HEK293 (cell line): ENCODE data around the gene GAREM1.

Experiments
- CTCF ChIA-PET: fragments of 350-600 bp; formaldehyde crosslinking; extraction: SDS; loops from one replicate; lab custom pipeline; 2021; ENCODE audit warnings: antibody characterized with exemption; lab: Yijun Ruan, JAX
- POLR2A ChIA-PET: fragments of 300-600 bp; formaldehyde crosslinking; extraction: SDS; loops from one replicate; lab custom pipeline; 2020; ENCODE audit warnings: antibody characterized with exemption, inconsistent platforms; lab: Yijun Ruan, JAX
- H3K27ac ChIP-seq: fragments of 200-500 bp; sonication (Bioruptor generic); 2 replicates; pipeline ENCODE4 v1.5.1; 2014; ENCODE audit warnings: low read depth, low read length, control low read depth, inconsistent platforms; ENCODE audit errors: extremely low read depth
- H3K36me3 ChIP-seq, 2 experiments: fragments of 200-500 bp in 1 of 2; sonication (Bioruptor generic) in 1 of 2; 1 replicate in 1 of 2; 2 replicates in 1 of 2; pipeline ENCODE4 v1.5.1; 2014 to 2017; ENCODE audit warnings: inconsistent platforms in 2 of 2, low read length in 2 of 2; ENCODE audit not compliant: control insufficient read depth in 2 of 2, insufficient read depth in 1 of 2
- H3K4me1 ChIP-seq: fragments of 200-500 bp; sonication (Bioruptor generic); 2 replicates; pipeline ENCODE4 v1.5.1; 2014; ENCODE audit warnings: mild to moderate bottlenecking, low read length, inconsistent platforms; ENCODE audit not compliant: control insufficient read depth, insufficient read depth
- H3K4me3 ChIP-seq: 2 replicates; pipeline ENCODE4 v1.5.1; 2011; ENCODE audit warnings: low read depth, mild to moderate bottlenecking, control low read depth, low read length, moderate library complexity
- H3K9me3 ChIP-seq: fragments of 200-500 bp; sonication (Bioruptor generic); 2 replicates; pipeline ENCODE4 v1.5.1; 2014; ENCODE audit warnings: low read depth, low read length, inconsistent platforms; ENCODE audit not compliant: control insufficient read depth, insufficient read depth
- BCL11B ChIP-seq: fragments of 450-650 bp; formaldehyde crosslinking; IDR thresholded peaks from 2 replicates; pipeline ENCODE4 v1.5.1; 2016; ENCODE audit warnings: low read depth, missing biosample characterization, missing genetic modification characterization
- HOXD13 ChIP-seq: sonication (generic); formaldehyde crosslinking; IDR thresholded peaks from 2 replicates; pipeline ENCODE4 v1.8.0; 2022; ENCODE audit warnings: missing genetic modification reagents, borderline replicate concordance
- OSR2 ChIP-seq: fragments of 450-650 bp; formaldehyde crosslinking; IDR thresholded peaks from 2 replicates; pipeline ENCODE4 v1.5.1; 2016; ENCODE audit warnings: missing biosample characterization, missing genetic modification characterization
- OVOL3 ChIP-seq: fragments of 450-650 bp; formaldehyde crosslinking; IDR thresholded peaks from 2 replicates; pipeline ENCODE4 v1.5.1; 2016; ENCODE audit warnings: missing biosample characterization, missing genetic modification characterization
- RBAK ChIP-seq: fragments of 450-650 bp; formaldehyde crosslinking; IDR thresholded peaks from 2 replicates; pipeline ENCODE4 v1.5.1; 2016; ENCODE audit warnings: missing biosample characterization, missing genetic modification characterization
- YY1 ChIP-seq: fragments of 450-650 bp; formaldehyde crosslinking; IDR thresholded peaks from 2 replicates; pipeline ENCODE4 v1.5.1; 2018; ENCODE audit warnings: missing biosample characterization, missing genetic modification characterization
- ZFP41 ChIP-seq: fragments of 450-650 bp; formaldehyde crosslinking; IDR thresholded peaks from 2 replicates; pipeline ENCODE4 v1.5.1; 2016; ENCODE audit warnings: missing biosample characterization, missing genetic modification characterization, borderline replicate concordance
- ZNF121 ChIP-seq: fragments of 450-650 bp; formaldehyde crosslinking; IDR thresholded peaks from 2 replicates; pipeline ENCODE4 v1.5.1; 2016; ENCODE audit warnings: missing biosample characterization, missing genetic modification characterization
- ZNF133 ChIP-seq: fragments of 450-650 bp; formaldehyde crosslinking; IDR thresholded peaks from 2 replicates; pipeline ENCODE4 v1.5.1; 2016; ENCODE audit warnings: missing biosample characterization, missing genetic modification characterization
- ZNF157 ChIP-seq: fragments of 450-650 bp; formaldehyde crosslinking; IDR thresholded peaks from 2 replicates; pipeline ENCODE4 v1.5.1; 2016; ENCODE audit warnings: missing biosample characterization, missing genetic modification characterization
- ZNF239 ChIP-seq: fragments of 450-650 bp; formaldehyde crosslinking; IDR thresholded peaks from 2 replicates; pipeline ENCODE4 v1.5.1; 2016; ENCODE audit warnings: missing biosample characterization, missing genetic modification characterization
- ZNF37A ChIP-seq: fragments of 450-650 bp; IDR thresholded peaks from 2 replicates; pipeline ENCODE4 v1.5.1; 2018; ENCODE audit warnings: missing biosample characterization, missing genetic modification characterization
- ZNF530 ChIP-seq: fragments of 450-650 bp; formaldehyde crosslinking; IDR thresholded peaks from 2 replicates; pipeline ENCODE4 v1.5.1; 2016; ENCODE audit warnings: low read depth, missing biosample characterization, missing genetic modification characterization
- ZNF544 ChIP-seq: fragments of 450-650 bp; formaldehyde crosslinking; IDR thresholded peaks from 2 replicates; pipeline ENCODE4 v1.5.0; 2017; ENCODE audit warnings: missing biosample characterization, missing genetic modification characterization
- ZNF548 ChIP-seq: fragments of 450-650 bp; formaldehyde crosslinking; IDR thresholded peaks from 2 replicates; pipeline ENCODE4 v1.5.1; 2016; ENCODE audit warnings: missing biosample characterization, missing genetic modification characterization
- ZNF571 ChIP-seq: fragments of 450-650 bp; formaldehyde crosslinking; IDR thresholded peaks from 2 replicates; pipeline ENCODE4 v1.5.0; 2017; ENCODE audit warnings: missing biosample characterization, missing genetic modification characterization
- ZNF670 ChIP-seq: fragments of 450-650 bp; formaldehyde crosslinking; IDR thresholded peaks from 2 replicates; pipeline ENCODE4 v1.5.1; 2016; ENCODE audit warnings: missing biosample characterization, missing genetic modification characterization, low read depth
- ZNF785 ChIP-seq: fragments of 450-650 bp; formaldehyde crosslinking; IDR thresholded peaks from 2 replicates; pipeline ENCODE4 v1.5.1; 2016; ENCODE audit warnings: missing biosample characterization, missing genetic modification characterization
- ZNF792 ChIP-seq: fragments of 450-650 bp; formaldehyde crosslinking; IDR thresholded peaks from 2 replicates; pipeline ENCODE4 v1.5.1; 2016; ENCODE audit warnings: missing biosample characterization, missing genetic modification characterization
- TF ChIP-seq, protein P1 (sequence below): fragments of 450-650 bp; formaldehyde crosslinking; IDR thresholded peaks from 2 replicates; pipeline ENCODE4 v1.5.1; 2016; ENCODE audit warnings: missing biosample characterization, missing genetic modification characterization
- TF ChIP-seq, protein P2 (sequence below): fragments of 450-650 bp; formaldehyde crosslinking; IDR thresholded peaks from 2 replicates; pipeline ENCODE4 v1.5.1; 2016; ENCODE audit warnings: missing biosample characterization, missing genetic modification characterization
- TF ChIP-seq, protein P3 (sequence below): fragments of 450-650 bp; formaldehyde crosslinking; IDR thresholded peaks from 2 replicates; pipeline ENCODE4 v1.5.1; 2016; ENCODE audit warnings: missing biosample characterization, missing genetic modification characterization
- TF ChIP-seq, protein P4 (sequence below): fragments of 450-650 bp; formaldehyde crosslinking; optimal IDR thresholded peaks from 2 replicates; pipeline ENCODE3; 2016; ENCODE audit warnings: missing biosample characterization, mild to moderate bottlenecking, missing genetic modification characterization

The GAREM1 gene

DNA sequence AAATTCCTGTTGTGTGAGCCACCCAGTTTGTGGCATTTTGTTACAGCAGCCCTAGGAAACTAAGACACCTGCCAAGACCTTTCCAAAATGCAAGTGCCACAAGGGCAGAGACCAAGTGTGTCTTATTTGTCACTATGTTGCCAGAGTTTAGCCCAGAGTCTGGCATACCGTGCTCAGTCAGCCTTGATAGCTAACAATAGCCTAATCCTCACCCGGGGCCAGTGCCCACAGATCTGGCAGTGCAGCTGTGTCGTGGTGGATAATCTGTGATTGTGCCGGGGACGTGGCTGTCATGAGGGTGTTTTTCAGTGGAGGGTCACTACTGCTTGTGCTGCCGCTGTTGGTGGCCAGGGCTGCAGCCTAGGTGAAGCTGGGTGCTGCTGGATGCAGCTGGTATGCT is 227.3 kb downstream of the GAREM1 start:
- H3K4me1 ChIP-seq, result no peaks in the 10 kb centered on the region
- H3K9me3 ChIP-seq, result no peaks in the 10 kb centered on the region
- H3K36me3 ChIP-seq, result no peaks in the 10 kb centered on the region
- POLR2A ChIA-PET, result interaction anchor here (0.5 kb wide), 1 partner anchor 529 kb away, joined by 4 read pairs; no protein-coding TSS in a partner anchor
- TF ChIP-seq BCL11B (tag by site-specific recombination) (no peak), ZNF530 (no peak), RBAK (no peak)
- TF ChIP-seq, protein P1, sequence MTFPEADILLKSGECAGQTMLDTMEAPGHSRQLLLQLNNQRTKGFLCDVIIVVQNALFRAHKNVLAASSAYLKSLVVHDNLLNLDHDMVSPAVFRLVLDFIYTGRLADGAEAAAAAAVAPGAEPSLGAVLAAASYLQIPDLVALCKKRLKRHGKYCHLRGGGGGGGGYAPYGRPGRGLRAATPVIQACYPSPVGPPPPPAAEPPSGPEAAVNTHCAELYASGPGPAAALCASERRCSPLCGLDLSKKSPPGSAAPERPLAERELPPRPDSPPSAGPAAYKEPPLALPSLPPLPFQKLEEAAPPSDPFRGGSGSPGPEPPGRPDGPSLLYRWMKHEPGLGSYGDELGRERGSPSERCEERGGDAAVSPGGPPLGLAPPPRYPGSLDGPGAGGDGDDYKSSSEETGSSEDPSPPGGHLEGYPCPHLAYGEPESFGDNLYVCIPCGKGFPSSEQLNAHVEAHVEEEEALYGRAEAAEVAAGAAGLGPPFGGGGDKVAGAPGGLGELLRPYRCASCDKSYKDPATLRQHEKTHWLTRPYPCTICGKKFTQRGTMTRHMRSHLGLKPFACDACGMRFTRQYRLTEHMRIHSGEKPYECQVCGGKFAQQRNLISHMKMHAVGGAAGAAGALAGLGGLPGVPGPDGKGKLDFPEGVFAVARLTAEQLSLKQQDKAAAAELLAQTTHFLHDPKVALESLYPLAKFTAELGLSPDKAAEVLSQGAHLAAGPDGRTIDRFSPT (tag by site-specific recombination), result no peak
- TF ChIP-seq, all 188 proteins: peak for 0
- Histone ChIP-seq H3K4me3 (no peak overlapping the region), H3K27ac (no peak overlapping the region)
- CTCF ChIA-PET, result interaction anchor here (1.4 kb wide), 1 partner anchor 85 kb away, joined by 6 read pairs; no protein-coding TSS in a partner anchor

DNA sequence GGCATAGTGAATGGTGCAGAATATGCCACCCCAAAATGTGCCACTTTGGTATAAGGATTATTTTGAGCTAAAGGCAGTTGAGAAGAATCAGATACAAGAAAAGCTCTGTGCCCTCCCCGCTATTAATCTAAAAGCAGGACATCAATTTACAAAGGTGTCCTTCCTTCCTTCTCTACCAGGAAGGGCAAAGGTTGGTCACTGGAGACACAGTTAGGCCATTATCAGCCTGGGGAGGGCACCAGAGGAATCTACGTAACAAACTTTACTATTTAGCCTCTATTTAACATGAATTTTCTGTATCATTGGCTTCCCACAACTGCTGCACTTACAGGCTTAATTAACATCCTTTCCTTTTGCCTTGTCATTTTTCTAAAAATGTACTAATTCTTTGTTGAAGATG is 228.3 kb downstream of the GAREM1 start:
- TF ChIP-seq ZNF157, result no peak
- no peak for TF ChIP-seq ZNF37A (tag by site-specific recombination)
- no peak for TF ChIP-seq ZNF785 (tag by site-specific recombination)

DNA sequence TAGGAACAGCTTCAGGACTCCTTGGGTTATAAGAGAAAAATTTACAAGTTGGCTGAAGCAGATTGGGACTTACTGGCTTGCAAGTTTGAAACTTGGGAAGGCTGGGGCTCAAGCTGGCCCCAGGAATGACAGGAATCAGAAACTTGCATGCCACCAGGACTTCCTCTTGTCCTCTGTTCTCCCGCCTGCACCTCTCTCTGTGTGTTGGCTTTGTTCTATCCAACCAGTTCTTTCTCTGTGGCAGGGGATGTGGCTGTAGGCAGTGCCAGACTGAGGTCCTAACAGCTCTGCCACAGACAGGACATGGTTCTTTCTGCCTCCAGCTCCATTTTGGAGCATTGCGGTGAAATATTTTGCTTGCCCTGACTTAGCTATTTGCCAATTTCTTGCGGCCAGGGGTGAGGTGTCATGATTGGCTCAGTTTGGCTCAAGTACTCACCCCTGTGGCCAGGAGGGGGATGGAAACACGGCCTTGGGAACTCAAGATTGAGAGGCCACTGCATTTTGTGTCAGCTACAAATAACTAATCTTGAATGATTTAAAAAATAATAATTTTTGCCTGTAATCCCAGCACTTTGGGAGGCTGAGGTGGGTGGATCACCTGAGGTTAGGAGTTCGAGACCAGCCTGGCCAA is 231.9 kb downstream of the GAREM1 start:
- Histone ChIP-seq H3K36me3 (no peaks in the 10 kb centered on the region), H3K4me1 (no peaks in the 10 kb centered on the region)
- TF ChIP-seq ZFP41 (tag by site-specific recombination) (no peak), HOXD13 (CRISPR knock-in tag) (no peak), ZNF133 (no peak)
- TF ChIP-seq, protein P2, sequence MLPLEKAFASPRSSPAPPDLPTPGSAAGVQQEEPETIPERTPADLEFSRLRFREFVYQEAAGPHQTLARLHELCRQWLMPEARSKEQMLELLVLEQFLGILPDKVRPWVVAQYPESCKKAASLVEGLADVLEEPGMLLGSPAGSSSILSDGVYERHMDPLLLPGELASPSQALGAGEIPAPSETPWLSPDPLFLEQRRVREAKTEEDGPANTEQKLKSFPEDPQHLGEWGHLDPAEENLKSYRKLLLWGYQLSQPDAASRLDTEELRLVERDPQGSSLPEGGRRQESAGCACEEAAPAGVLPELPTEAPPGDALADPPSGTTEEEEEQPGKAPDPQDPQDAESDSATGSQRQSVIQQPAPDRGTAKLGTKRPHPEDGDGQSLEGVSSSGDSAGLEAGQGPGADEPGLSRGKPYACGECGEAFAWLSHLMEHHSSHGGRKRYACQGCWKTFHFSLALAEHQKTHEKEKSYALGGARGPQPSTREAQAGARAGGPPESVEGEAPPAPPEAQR (tag by site-specific recombination), result no peak
- TF ChIP-seq, all 188 proteins: peak for 0
- Histone ChIP-seq H3K4me3 (no peak overlapping the region), H3K9me3 (no peaks in the 10 kb centered on the region), H3K27ac (no peak overlapping the region)
- CTCF ChIA-PET, result interaction anchor here (0.6 to 1.7 kb wide), 7 partner anchors 15 to 994 kb away, joined by 3 to 10 read pairs (median 3); no protein-coding TSS in a partner anchor
- POLR2A ChIA-PET, result no interaction called here

More for the DNA sequence above, 228.3 kb downstream of the GAREM1 start:
- Histone ChIP-seq H3K36me3 (no peaks in the 10 kb centered on the region), H3K4me1 (no peaks in the 10 kb centered on the region), H3K4me3 (no peak overlapping the region), H3K9me3 (no peaks in the 10 kb centered on the region), H3K27ac (no peak overlapping the region)
- ChIA-PET POLR2A (no interaction called here), CTCF (interaction anchor here (1.0 to 1.4 kb wide), 2 partner anchors 15 to 84 kb away, joined by 3 to 6 read pairs; no protein-coding TSS in a partner anchor)

DNA sequence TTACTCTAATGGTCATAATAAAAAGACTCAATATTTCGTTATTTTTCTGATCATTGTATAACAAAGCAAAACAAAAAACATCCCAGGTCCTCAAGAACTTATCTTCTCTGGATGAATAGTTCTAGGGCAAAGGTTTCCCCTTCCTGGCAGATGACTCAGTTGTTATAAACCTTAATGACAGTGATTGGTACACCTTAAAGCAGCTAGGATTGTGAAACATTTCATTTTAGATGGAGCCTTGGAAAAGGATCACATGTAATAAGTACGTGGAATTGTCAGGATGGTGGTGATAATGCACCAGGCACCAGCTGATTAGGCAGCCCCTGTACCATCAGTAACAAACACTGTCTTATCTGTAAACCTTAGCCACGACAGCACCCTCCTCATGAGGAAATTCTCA is 233.6 kb downstream of the GAREM1 start:
- Histone ChIP-seq H3K27ac (no peak overlapping the region), H3K4me1 (no peaks in the 10 kb centered on the region), H3K4me3 (no peak overlapping the region), H3K36me3 (no peaks in the 10 kb centered on the region), H3K9me3 (no peaks in the 10 kb centered on the region)
- ChIA-PET POLR2A (no interaction called here), CTCF (no interaction called here)
- no peak for TF ChIP-seq OVOL3 (tag by site-specific recombination)
- TF ChIP-seq ZNF548 (tag by site-specific recombination), result no peak
- no peak for TF ChIP-seq ZNF571 (tag by site-specific recombination)
- TF ChIP-seq, protein P3, sequence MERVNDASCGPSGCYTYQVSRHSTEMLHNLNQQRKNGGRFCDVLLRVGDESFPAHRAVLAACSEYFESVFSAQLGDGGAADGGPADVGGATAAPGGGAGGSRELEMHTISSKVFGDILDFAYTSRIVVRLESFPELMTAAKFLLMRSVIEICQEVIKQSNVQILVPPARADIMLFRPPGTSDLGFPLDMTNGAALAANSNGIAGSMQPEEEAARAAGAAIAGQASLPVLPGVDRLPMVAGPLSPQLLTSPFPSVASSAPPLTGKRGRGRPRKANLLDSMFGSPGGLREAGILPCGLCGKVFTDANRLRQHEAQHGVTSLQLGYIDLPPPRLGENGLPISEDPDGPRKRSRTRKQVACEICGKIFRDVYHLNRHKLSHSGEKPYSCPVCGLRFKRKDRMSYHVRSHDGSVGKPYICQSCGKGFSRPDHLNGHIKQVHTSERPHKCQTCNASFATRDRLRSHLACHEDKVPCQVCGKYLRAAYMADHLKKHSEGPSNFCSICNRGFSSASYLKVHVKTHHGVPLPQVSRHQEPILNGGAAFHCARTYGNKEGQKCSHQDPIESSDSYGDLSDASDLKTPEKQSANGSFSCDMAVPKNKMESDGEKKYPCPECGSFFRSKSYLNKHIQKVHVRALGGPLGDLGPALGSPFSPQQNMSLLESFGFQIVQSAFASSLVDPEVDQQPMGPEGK (tag by site-specific recombination), result no peak
- no peak for TF ChIP-seq YY1 (tag by site-specific recombination)
- TF ChIP-seq ZNF792, result no peak
- TF ChIP-seq OSR2, result no peak
- TF ChIP-seq ZNF544 (tag by site-specific recombination), result no peak
- TF ChIP-seq ZNF239 (tag by site-specific recombination), result no peak
- TF ChIP-seq, protein P4, sequence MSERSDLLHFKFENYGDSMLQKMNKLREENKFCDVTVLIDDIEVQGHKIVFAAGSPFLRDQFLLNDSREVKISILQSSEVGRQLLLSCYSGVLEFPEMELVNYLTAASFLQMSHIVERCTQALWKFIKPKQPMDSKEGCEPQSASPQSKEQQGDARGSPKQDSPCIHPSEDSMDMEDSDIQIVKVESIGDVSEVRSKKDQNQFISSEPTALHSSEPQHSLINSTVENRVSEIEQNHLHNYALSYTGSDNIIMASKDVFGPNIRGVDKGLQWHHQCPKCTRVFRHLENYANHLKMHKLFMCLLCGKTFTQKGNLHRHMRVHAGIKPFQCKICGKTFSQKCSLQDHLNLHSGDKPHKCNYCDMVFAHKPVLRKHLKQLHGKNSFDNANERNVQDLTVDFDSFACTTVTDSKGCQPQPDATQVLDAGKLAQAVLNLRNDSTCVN (tag by site-specific recombination), result no peak
- no peak for TF ChIP-seq ZNF121 (tag by site-specific recombination)
- no peak for TF ChIP-seq ZNF670 (tag by site-specific recombination)
